Adrenal gland (tissue), 12 donors: ENCODE results near the gene IL34. TPM values are rescaled to one million over a fixed set of nuclear protein-coding genes. Genes with fewer than 3 reads are reported as not detected.

ENCODE experiments used
- DNase-seq, 7 donors: peaks; one replicate each; pipeline ENCODE4 v3.0.0-alpha.2; 2019 to 2020
- H3K27ac ChIP-seq, 5 donors: fragments of 200-600 bp; sonication (generic) in 4 of 5; 1 replicate in 3 of 5; 2 replicates in 2 of 5; pipeline versions ENCODE4 v1.5.1 to v1.8.0; 2016 to 2020; ENCODE audit warnings: mild to moderate bottlenecking in 1 of 5
- H3K27me3 ChIP-seq: fragments of 200-600 bp; 2 replicates; pipeline ENCODE4 v1.8.0; 2021
- H3K36me3 ChIP-seq, 2 donors: fragments of 200-600 bp; replicated peaks in 1 of 2; 1 replicate in 1 of 2; 2 replicates in 1 of 2; pipeline versions ENCODE4 v1.5.1 to v1.8.0; 2018 to 2022
- H3K4me1 ChIP-seq, 2 donors: fragments of 200-600 bp; replicated peaks in 1 of 2; 1 replicate in 1 of 2; 2 replicates in 1 of 2; pipeline versions ENCODE4 v1.5.1 to v1.8.0; 2018 to 2021
- H3K4me3 ChIP-seq, 4 donors: fragments of 200-600 bp; sonication (generic) in 3 of 4; one replicate each; pipeline ENCODE4 v1.5.1; 2016 to 2018
- H3K9me3 ChIP-seq, 3 donors: fragments of 200-600 bp; sonication (generic) in 1 of 3; replicated peaks in 1 of 3; 1 replicate in 2 of 3; 2 replicates in 1 of 3; pipeline versions ENCODE4 v1.5.1 to v1.8.0; 2016 to 2021
- CTCF ChIP-seq, 6 experiments: fragments of 450-650 bp in 4 of 6; fragments of 200-600 bp in 2 of 6; sonication (generic) in 1 of 6; IDR thresholded peaks; 1 replicate in 5 of 6; 2 replicates in 1 of 6; pipeline versions ENCODE4 v1.5.1 to v1.8.0; 2016 to 2021; ENCODE audit warnings: antibody characterized with exemption in 6 of 6, mild to moderate bottlenecking in 2 of 6, moderate library complexity in 1 of 6
- POLR2A ChIP-seq, 2 donors: fragments of 450-650 bp; IDR thresholded peaks; one replicate each; pipeline ENCODE4 v1.6.1; 2017; ENCODE audit warnings: antibody characterized with exemption in 2 of 2, mild to moderate bottlenecking in 2 of 2, moderate library complexity in 1 of 2
- WGBS, 4 donors: extraction: QIAGEN DNeasy Blood & Tissue Kit in 2 of 4; methylation state at CpG; one replicate each; pipeline versions ENCODE4 v1.1.5 to v1.1.7; 2013 to 2017; 5-methylcytosine and 5-hydroxymethylcytosine counted together
- intact Hi-C, 2 donors: fragments of 100-400 bp; cut with DNase I; formaldehyde crosslinking; loops; one replicate each; pipeline versions ENCODE4 v1.14.1 to v1.15.0; 2022 to 2023
- polyA plus RNA-seq, 3 donors: library from polyadenylated mRNA; stranded (reverse); fragments of 200-250 nt in 2 of 3; fragments of 350-450 nt in 1 of 3; fragmentation: Illumina TruSeq in 1 of 3; extraction: RNeasy Lipid Tissue Mini Kit (QIAGEN cat#74804) in 1 of 3; gene quantifications; one replicate each; pipeline ENCODE4 v1.2.3, GENCODE V29; 2013 to 2014
- total RNA-seq, 9 donors: library from RNA; depleted of rRNA in 4 of 9; stranded (reverse); fragments of >200 nt in 4 of 9; fragments of 120-200 nt in 1 of 9; fragmentation: NEBNext Ultra II Directional in 1 of 9; extraction: Animal tissue kit (Norgen Biotek cat#: 25700) in 1 of 9; gene quantifications; one replicate each; pipeline versions ENCODE4 v1.1.0 to v1.2.4, GENCODE V29; 2013 to 2023
- donor health status: healthy with polysubstance abuse.
- donor health status: Bipolar disorder and iron deficiency.
- donor health status: DM: yes; HTN: yes; CAD: no.
- donor health status: DM: no; HTN: no; CAD: no.
- donor health status: DM: no; HTN: no; CAD: no.
- donor health status: DM: yes; HTN: yes; CAD: no.

Gene IL34
- total and polyA plus RNA-seq, 12 donors, result 1.2 to 62.9 (median 35.7) TPM

- TF ChIP-seq POLR2A (IDR thresholded peaks at IDR 0.05) (no peak), CTCF (IDR thresholded peaks at IDR 0.05) (no peak)
- no peak overlapping the region for H3K4me3 ChIP-seq
- H3K9me3 ChIP-seq, result no peaks in the 10 kb centered on the region
- no peak for DNase-seq
- 47 to 81% (median 77%) methylated on average over 5 to 19 of the region's 19 CpGs for WGBS, 4 donors
- H3K36me3 ChIP-seq, result peaks cover 0 to 6% of the 10 kb centered on the region in 2 donors
- H3K27me3 ChIP-seq, result no peaks in the 10 kb centered on the region
- intact Hi-C loops, result loop anchor here (5.0 kb wide), 2 partner anchors 40 to 45 kb away; no protein-coding TSS in a partner anchor
- H3K27ac ChIP-seq, result peak overlapping the region in 2 of 5 donors; percentile 0 to 48
- peaks cover 25 to 57% of the 10 kb centered on the region in 2 donors for H3K4me1 ChIP-seq
These were observed 50.7 kb downstream of the IL34 start for GRCh38 chr16:70696952-70697593.

- Histone ChIP-seq H3K27ac (peak overlapping the region in 2 of 5 donors; percentile 0 to 48), H3K36me3 (peaks cover 0 to 6% of the 10 kb centered on the region in 2 donors), H3K27me3 (no peaks in the 10 kb centered on the region), H3K4me1 (peaks cover 26 to 57% of the 10 kb centered on the region in 2 donors), H3K4me3 (no peak overlapping the region), H3K9me3 (no peaks in the 10 kb centered on the region)
- intact Hi-C loops, result loop anchor here (5.0 kb wide), 2 partner anchors 40 to 45 kb away; no protein-coding TSS in a partner anchor
- WGBS, 4 donors, result 73 to 92% (median 80%) methylated on average over 9 to 14 of the region's 14 CpGs
- no peak for DNase-seq
- TF ChIP-seq CTCF (IDR thresholded peaks at IDR 0.05) (no peak), POLR2A (IDR thresholded peaks at IDR 0.05) (no peak)
These were observed 51.3 kb downstream of the IL34 start for GRCh38 chr16:70697594-70698170.

- Histone ChIP-seq H3K4me1 (peaks cover 33 to 57% of the 10 kb centered on the region in 2 donors), H3K27me3 (no peaks in the 10 kb centered on the region), H3K36me3 (peaks cover 0 to 6% of the 10 kb centered on the region in 2 donors), H3K27ac (no peak overlapping the region), H3K4me3 (no peak overlapping the region), H3K9me3 (no peaks in the 10 kb centered on the region)
- DNase-seq, result no peak
- intact Hi-C loops, result loop anchor here (5.0 kb wide), 2 partner anchors 38 to 43 kb away; no protein-coding TSS in a partner anchor
- WGBS, 4 donors, result 94 to 96% (median 95%) methylated on average over 6 to 10 of the region's 10 CpGs
- no peak for TF ChIP-seq CTCF (IDR thresholded peaks at IDR 0.05)
- no peak for TF ChIP-seq POLR2A (IDR thresholded peaks at IDR 0.05)
These were observed 52.5 kb downstream of the IL34 start for GRCh38 chr16:70698901-70699300.

- DNase-seq, result no peak
- no peak for TF ChIP-seq POLR2A (IDR thresholded peaks at IDR 0.05)
- no peak for TF ChIP-seq CTCF (IDR thresholded peaks at IDR 0.05)
- intact Hi-C loops, result loop anchor here (5.0 kb wide), 2 partner anchors 38 to 43 kb away; no protein-coding TSS in a partner anchor
- WGBS, 4 donors, result 94 to 100% (median 96%) methylated on average over 2 to 17 of the region's 17 CpGs
- Histone ChIP-seq H3K36me3 (peaks cover 0 to 6% of the 10 kb centered on the region in 2 donors), H3K4me3 (no peak overlapping the region), H3K27ac (no peak overlapping the region), H3K9me3 (no peaks in the 10 kb centered on the region), H3K4me1 (peaks cover 29 to 52% of the 10 kb centered on the region in 2 donors), H3K27me3 (no peaks in the 10 kb centered on the region)
These were observed 53.3 kb downstream of the IL34 start for GRCh38 chr16:70699696-70700095.
